IMR-90 (cell line): Measurements from ENCODE around the gene DIP2A. TPM values are rescaled to one million over a fixed set of nuclear protein-coding genes. Genes with fewer than 3 reads are reported as not detected.

Experiments
- ATAC-seq: fragments of 200-7000 bp; cut with Tn5 transposase; 2 replicates; pipeline ENCODE4 v1.9.1; 2020; ENCODE audit warnings: low read depth, mild to moderate bottlenecking, moderate library complexity
- BruUV-seq: library from RNA; stranded (reverse); fragments of 400-500 nt; replicated peaks from 2 replicates; lab custom pipeline; 2021; lab: Mats Ljungman, UMichigan
- CTCF ChIA-PET: fragments of 300-600 bp; formaldehyde crosslinking; extraction: SDS; loops from one replicate; lab custom pipeline; 2021; ENCODE audit warnings: antibody characterized with exemption; lab: Yijun Ruan, JAX
- POLR2A ChIA-PET: fragments of 300-600 bp; sonication (Branson Sonifier 250); formaldehyde crosslinking; loops from one replicate; lab custom pipeline; 2022; ENCODE audit warnings: antibody characterized with exemption; ENCODE audit not compliant: unreplicated experiment; lab: Charles Lee
- DNase-seq: peaks from one replicate; pipeline ENCODE4 v3.0.0; 2013
- H2AFZ ChIP-seq: replicated peaks from 2 replicates; pipeline ENCODE3; 2013; ENCODE audit warnings: low read length, mild to moderate bottlenecking; ENCODE audit not compliant: poor library complexity
- H2AK5ac ChIP-seq: 2 replicates; pipeline ENCODE4 v1.6.1; 2013; ENCODE audit warnings: low read depth, low read length, inconsistent platforms
- H2AK9ac ChIP-seq: replicated peaks from 2 replicates; pipeline ENCODE3; 2013; ENCODE audit warnings: mild to moderate bottlenecking, low read depth, low read length, moderate library complexity; ENCODE audit not compliant: poor library complexity
- H2BK120ac ChIP-seq: 2 replicates; pipeline ENCODE4 v1.6.1; 2013; ENCODE audit warnings: low read depth, low read length, inconsistent platforms
- H2BK15ac ChIP-seq: 3 replicates; pipeline ENCODE4 v1.6.1; 2013; ENCODE audit warnings: low read depth, low read length, inconsistent platforms
- H2BK20ac ChIP-seq: 2 replicates; pipeline ENCODE4 v1.6.1; 2013; ENCODE audit warnings: low read depth, mild to moderate bottlenecking, inconsistent platforms, low read length, moderate library complexity
- H2BK5ac ChIP-seq: 2 replicates; pipeline ENCODE4 v1.6.1; 2013; ENCODE audit warnings: mild to moderate bottlenecking, low read depth, low read length, inconsistent platforms; ENCODE audit not compliant: poor library complexity, severe bottlenecking
- H3K14ac ChIP-seq: replicated peaks from 2 replicates; pipeline ENCODE4 v1.6.1; 2013; ENCODE audit warnings: low read depth, low read length, inconsistent platforms
- H3K18ac ChIP-seq: 2 replicates; pipeline ENCODE4 v1.6.1; 2013; ENCODE audit warnings: low read depth, low read length, control low read depth
- H3K23ac ChIP-seq: 2 replicates; pipeline ENCODE4 v1.6.1; 2013; ENCODE audit warnings: low read depth, low read length, inconsistent platforms
- H3K27ac ChIP-seq: 2 replicates; pipeline ENCODE4 v1.5.1; 2013; ENCODE audit warnings: mild to moderate bottlenecking, control low read depth, low read length; ENCODE audit not compliant: insufficient read depth
- H3K27me3 ChIP-seq: 2 replicates; pipeline ENCODE4 v1.6.1; 2013; ENCODE audit warnings: low read length; ENCODE audit not compliant: control insufficient read depth, insufficient read depth
- H3K36me3 ChIP-seq: 2 replicates; pipeline ENCODE4 v1.6.1; 2013; ENCODE audit warnings: low read length, mixed read lengths; ENCODE audit not compliant: control insufficient read depth, insufficient read depth
- H3K4ac ChIP-seq: 2 replicates; pipeline ENCODE4 v1.6.1; 2013; ENCODE audit warnings: low read depth, low read length, inconsistent platforms
- H3K4me1 ChIP-seq: 2 replicates; pipeline ENCODE4 v1.6.1; 2013; ENCODE audit warnings: low read length, mixed read lengths; ENCODE audit not compliant: control insufficient read depth, insufficient read depth
- H3K4me2 ChIP-seq: 2 replicates; pipeline ENCODE4 v1.6.1; 2013; ENCODE audit warnings: low read depth, mild to moderate bottlenecking, control low read depth, low read length, moderate library complexity
- H3K4me3 ChIP-seq: 2 replicates; pipeline ENCODE4 v1.5.1; 2013; ENCODE audit warnings: low read depth, mild to moderate bottlenecking, control low read depth, low read length, moderate library complexity; ENCODE audit not compliant: insufficient read depth
- H3K56ac ChIP-seq: 2 replicates; pipeline ENCODE4 v1.6.1; 2013; ENCODE audit warnings: low read length, inconsistent platforms; ENCODE audit not compliant: insufficient read depth; ENCODE audit errors: extremely low read depth
- H3K79me1 ChIP-seq, 2 experiments: 2 replicates each; pipeline ENCODE4 v1.6.1; 2013; ENCODE audit warnings: low read length in 2 of 2, inconsistent platforms in 1 of 2, low read depth in 1 of 2
- H3K9ac ChIP-seq: 2 replicates; pipeline ENCODE4 v1.6.1; 2013; ENCODE audit warnings: low read depth, low read length, control low read depth
- H3K9me1 ChIP-seq: 2 replicates; pipeline ENCODE4 v1.6.1; 2013; ENCODE audit warnings: low read length, inconsistent platforms; ENCODE audit not compliant: insufficient read depth
- H3K9me3 ChIP-seq: 2 replicates; pipeline ENCODE4 v1.6.1; 2013; ENCODE audit warnings: low read length; ENCODE audit not compliant: control insufficient read depth, insufficient read depth
- H4K20me1 ChIP-seq: 2 replicates; pipeline ENCODE4 v1.6.1; 2013; ENCODE audit warnings: low read length, inconsistent platforms; ENCODE audit not compliant: insufficient read depth
- H4K5ac ChIP-seq: 2 replicates; pipeline ENCODE4 v1.6.1; 2013; ENCODE audit warnings: mild to moderate bottlenecking, low read depth, low read length, control low read depth
- H4K8ac ChIP-seq, 2 experiments: 2 replicates each; pipeline ENCODE4 v1.6.1; 2013; ENCODE audit warnings: low read depth in 2 of 2, low read length in 2 of 2, control low read depth in 1 of 2, inconsistent platforms in 1 of 2
- H4K91ac ChIP-seq: 2 replicates; pipeline ENCODE4 v1.6.1; 2013; ENCODE audit warnings: low read depth, low read length, inconsistent platforms; ENCODE audit not compliant: insufficient read depth
- BHLHE40 ChIP-seq: fragments of 150-350 bp; IDR thresholded peaks from 2 replicates; pipeline ENCODE4 v1.6.1; 2016; ENCODE audit warnings: mild to moderate bottlenecking, low read depth, low read length
- CEBPB ChIP-seq: IDR thresholded peaks from 2 replicates; pipeline ENCODE4 v1.6.1; 2012; ENCODE audit warnings: low read depth, low read length, improper control_type of control experiment
- CHD1 ChIP-seq: IDR thresholded peaks from 2 replicates; pipeline ENCODE4 v1.6.1; 2012; ENCODE audit warnings: low read depth, low read length, improper control_type of control experiment
- MAFK ChIP-seq: IDR thresholded peaks from 2 replicates; pipeline ENCODE4 v1.6.1; 2012; ENCODE audit warnings: low read depth, low read length, improper control_type of control experiment
- MAZ ChIP-seq: IDR thresholded peaks from 2 replicates; pipeline ENCODE4 v1.6.1; 2012; ENCODE audit warnings: low read depth, mild to moderate bottlenecking, low read length, improper control_type of control experiment, moderate library complexity, borderline replicate concordance
- MXI1 ChIP-seq: IDR thresholded peaks from 2 replicates; pipeline ENCODE4 v1.6.1; 2012; ENCODE audit warnings: low read depth, mild to moderate bottlenecking, low read length, moderate library complexity, borderline replicate concordance
- NFE2L2 ChIP-seq: fragments of 150-350 bp; IDR thresholded peaks from 2 replicates; pipeline ENCODE4 v1.6.1; 2016; ENCODE audit warnings: low read depth, mild to moderate bottlenecking, low read length
- POLR2A ChIP-seq: IDR thresholded peaks from 2 replicates; pipeline ENCODE4 v1.6.1; 2012; ENCODE audit warnings: mild to moderate bottlenecking, low read depth, low read length
- RAD21 ChIP-seq: IDR thresholded peaks from 2 replicates; pipeline ENCODE4 v1.6.1; 2012; ENCODE audit warnings: low read length, improper control_type of control experiment
- RFX5 ChIP-seq: IDR thresholded peaks from 2 replicates; pipeline ENCODE4 v1.8.0; 2012; ENCODE audit warnings: low read depth, mild to moderate bottlenecking, low read length, moderate library complexity
- SMC3 ChIP-seq: fragments of 150-350 bp; IDR thresholded peaks from 2 replicates; pipeline ENCODE4 v1.6.1; 2016; ENCODE audit warnings: low read depth, mild to moderate bottlenecking, antibody characterized with exemption, low read length, moderate library complexity
- WGBS, 2 experiments: methylation state at CpG; one replicate each; pipeline versions ENCODE4 v1.1.5 to v1.1.7; 2013; ENCODE audit warnings: missing lambda C conversion rate in 2 of 2; ENCODE audit not compliant: insufficient read length in 1 of 2; ENCODE audit errors: extremely low coverage in 2 of 2; 5-methylcytosine and 5-hydroxymethylcytosine counted together
- dilution Hi-C: fragments of 300-500 bp; cut with HindIII; formaldehyde crosslinking; loops from one replicate; pipeline ENCODE4 v1.14.3; 2018; ENCODE audit warnings: low sequenced_read_pairs; ENCODE audit not compliant: unreplicated experiment
- in situ Hi-C: fragments of 300-500 bp; cut with MboI; formaldehyde crosslinking; loops from 3 replicates; pipeline ENCODE4 v1.14.3; 2019; ENCODE audit warnings: low sequenced_read_pairs, inconsistent platforms, mixed read lengths
- intact Hi-C: fragments of 100-400 bp; cut with micrococcal nuclease; formaldehyde crosslinking; loops from 2 replicates; pipeline ENCODE4 v1.10.0; 2022
- polyA plus RNA-seq, 3 experiments: library from polyadenylated mRNA; depleted of rRNA; stranded (reverse); fragments of >200 nt; gene quantifications; 2 replicates each; pipeline ENCODE4 v1.2.3, GENCODE V29; 2012; ENCODE audit warnings: low replicate concordance in 1 of 3
- total RNA-seq: library from RNA; depleted of rRNA; stranded (reverse); fragments of >200 nt; gene quantifications from 2 replicates; pipeline ENCODE4 v1.2.3, GENCODE V29; 2012
- TF ChIP-seq, protein P1 (sequence below): conservative IDR thresholded peaks from 2 replicates; pipeline ENCODE4 v1.5.1; 2012; ENCODE audit warnings: mild to moderate bottlenecking, low read depth, low read length, improper control_type of control experiment
- TF ChIP-seq, protein P2 (sequence below): fragments of 150-350 bp; IDR thresholded peaks from 2 replicates; pipeline ENCODE4 v1.6.1; 2017; ENCODE audit warnings: mild to moderate bottlenecking, antibody characterized with exemption, low read length, low read depth
- TF ChIP-seq, protein P3 (sequence below): fragments of 150-350 bp; IDR thresholded peaks from 2 replicates; pipeline ENCODE4 v1.6.1; 2016; ENCODE audit warnings: low read depth, mild to moderate bottlenecking, low read length, moderate library complexity, borderline replicate concordance

DIP2A gene
- total and polyA plus RNA-seq, 2 of the 4 experiments (the other 2 are of a cell fraction): 17.9 to 24.3 TPM

DNA sequence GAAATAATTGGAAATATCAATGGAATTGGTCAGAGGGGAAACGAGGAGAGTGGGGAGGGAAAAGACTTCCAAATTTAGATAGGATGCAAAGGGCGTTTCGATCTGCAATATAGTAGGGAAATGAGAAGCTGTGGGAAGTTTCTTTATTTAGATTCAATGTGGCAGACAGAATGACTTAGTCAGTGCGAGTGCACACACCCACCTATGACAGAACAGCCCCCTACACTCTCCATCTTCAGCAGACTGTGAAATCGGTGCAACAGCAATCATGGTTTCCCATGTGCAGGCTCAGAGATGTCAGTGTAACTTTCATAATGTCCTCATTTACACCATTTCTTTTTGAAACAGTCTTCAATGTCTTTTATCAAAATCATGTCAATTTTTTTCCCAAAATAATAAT is 46.0 kb downstream of the DIP2A start:
- Histone ChIP-seq H3K4ac (no peak overlapping the region), H3K4me2 (no peak overlapping the region), H4K5ac (no peak overlapping the region), H3K9me3 (no peaks in the 10 kb centered on the region), H3K4me3 (no peak overlapping the region), H2AK9ac (no peak overlapping the region), H3K18ac (no peak overlapping the region), H3K27me3 (no peaks in the 10 kb centered on the region), H4K91ac (no peak overlapping the region), H4K20me1 (0 out of 2 replicates have a peak, but pooled peaks cover 5% of the 10 kb centered on the region), H2BK5ac (no peak overlapping the region), H2BK15ac (no peak overlapping the region), H3K56ac (no peak overlapping the region), H2BK20ac (no peak overlapping the region), H2AFZ (no peak overlapping the region), H2AK5ac (no peak overlapping the region), H3K27ac (no peak overlapping the region), H3K79me1 (peaks cover 4 to 11% of the 10 kb centered on the region in 2 experiments), H3K36me3 (peaks cover 15% of the 10 kb centered on the region), H3K9ac (no peak overlapping the region), H4K8ac (no peak overlapping the region), H3K23ac (no peak overlapping the region), H2BK120ac (no peak overlapping the region), H3K9me1 (peaks cover 8% of the 10 kb centered on the region), H3K14ac (no peak overlapping the region), H3K4me1 (peaks cover 4% of the 10 kb centered on the region)
- POLR2A ChIA-PET: no interaction called here
- in situ Hi-C loops: no loop called here
- no peak for DNase-seq
- no peak for ATAC-seq
- no TSS peak for BruUV-seq
- 94% methylated on average over 2 of the region's 5 CpGs; no CpG with 5 or more reads in 1 of the 2 experiments for WGBS, 2 experiments
- CTCF ChIA-PET: no interaction called here
- intact Hi-C loops: no loop called here
- TF ChIP-seq SMC3 (no peak), RFX5 (no peak), BHLHE40 (no peak), POLR2A (no peak), CEBPB (no peak), MAZ (no peak), RAD21 (no peak), MXI1 (no peak), MAFK (no peak), NFE2L2 (no peak), CHD1 (no peak)
- TF ChIP-seq, protein P1, sequence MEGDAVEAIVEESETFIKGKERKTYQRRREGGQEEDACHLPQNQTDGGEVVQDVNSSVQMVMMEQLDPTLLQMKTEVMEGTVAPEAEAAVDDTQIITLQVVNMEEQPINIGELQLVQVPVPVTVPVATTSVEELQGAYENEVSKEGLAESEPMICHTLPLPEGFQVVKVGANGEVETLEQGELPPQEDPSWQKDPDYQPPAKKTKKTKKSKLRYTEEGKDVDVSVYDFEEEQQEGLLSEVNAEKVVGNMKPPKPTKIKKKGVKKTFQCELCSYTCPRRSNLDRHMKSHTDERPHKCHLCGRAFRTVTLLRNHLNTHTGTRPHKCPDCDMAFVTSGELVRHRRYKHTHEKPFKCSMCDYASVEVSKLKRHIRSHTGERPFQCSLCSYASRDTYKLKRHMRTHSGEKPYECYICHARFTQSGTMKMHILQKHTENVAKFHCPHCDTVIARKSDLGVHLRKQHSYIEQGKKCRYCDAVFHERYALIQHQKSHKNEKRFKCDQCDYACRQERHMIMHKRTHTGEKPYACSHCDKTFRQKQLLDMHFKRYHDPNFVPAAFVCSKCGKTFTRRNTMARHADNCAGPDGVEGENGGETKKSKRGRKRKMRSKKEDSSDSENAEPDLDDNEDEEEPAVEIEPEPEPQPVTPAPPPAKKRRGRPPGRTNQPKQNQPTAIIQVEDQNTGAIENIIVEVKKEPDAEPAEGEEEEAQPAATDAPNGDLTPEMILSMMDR: no peak
- TF ChIP-seq, protein P2, sequence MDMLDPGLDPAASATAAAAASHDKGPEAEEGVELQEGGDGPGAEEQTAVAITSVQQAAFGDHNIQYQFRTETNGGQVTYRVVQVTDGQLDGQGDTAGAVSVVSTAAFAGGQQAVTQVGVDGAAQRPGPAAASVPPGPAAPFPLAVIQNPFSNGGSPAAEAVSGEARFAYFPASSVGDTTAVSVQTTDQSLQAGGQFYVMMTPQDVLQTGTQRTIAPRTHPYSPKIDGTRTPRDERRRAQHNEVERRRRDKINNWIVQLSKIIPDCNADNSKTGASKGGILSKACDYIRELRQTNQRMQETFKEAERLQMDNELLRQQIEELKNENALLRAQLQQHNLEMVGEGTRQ: no peak
- TF ChIP-seq, protein P3, sequence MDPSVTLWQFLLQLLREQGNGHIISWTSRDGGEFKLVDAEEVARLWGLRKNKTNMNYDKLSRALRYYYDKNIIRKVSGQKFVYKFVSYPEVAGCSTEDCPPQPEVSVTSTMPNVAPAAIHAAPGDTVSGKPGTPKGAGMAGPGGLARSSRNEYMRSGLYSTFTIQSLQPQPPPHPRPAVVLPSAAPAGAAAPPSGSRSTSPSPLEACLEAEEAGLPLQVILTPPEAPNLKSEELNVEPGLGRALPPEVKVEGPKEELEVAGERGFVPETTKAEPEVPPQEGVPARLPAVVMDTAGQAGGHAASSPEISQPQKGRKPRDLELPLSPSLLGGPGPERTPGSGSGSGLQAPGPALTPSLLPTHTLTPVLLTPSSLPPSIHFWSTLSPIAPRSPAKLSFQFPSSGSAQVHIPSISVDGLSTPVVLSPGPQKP: no peak
- dilution Hi-C loops: no loop called here
